ENCODE data around the gene FBXO34. TPM values are rescaled to one million over a fixed set of nuclear protein-coding genes. Genes with fewer than 3 reads are reported as not detected.

The FBXO34 gene
- total and polyA plus RNA-seq, 10 of the 15 experiments (the other 5 are each of a cell fraction or from before 2014, with no cell fraction given): 5.6 to 22.8 (median 17.6) TPM

DNA sequence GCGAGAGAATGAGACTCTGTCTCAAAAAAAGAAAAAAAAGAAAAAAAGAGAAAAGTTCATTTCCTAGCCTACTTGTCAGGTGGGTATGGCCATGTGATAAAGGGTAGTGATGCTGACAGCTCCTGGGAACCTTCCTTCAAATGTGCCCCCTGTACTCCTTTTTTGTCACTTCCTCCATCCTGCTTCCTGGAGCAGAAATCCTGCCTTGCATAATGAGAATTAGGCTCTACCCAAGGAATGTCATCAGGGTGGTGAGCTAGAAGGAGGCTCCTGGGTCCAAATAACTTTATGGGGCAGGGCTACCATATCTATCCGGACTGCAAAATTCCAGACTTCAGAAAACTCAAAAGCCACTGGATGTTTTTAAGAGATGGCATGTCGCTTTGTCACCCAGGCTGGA lies 27.8 kb upstream of the FBXO34 start (continued):
- TF ChIP-seq NR2C1 (IDR thresholded peaks at IDR 0.05) (no peak), NBN (IDR thresholded peaks at IDR 0.05) (no peak), MEF2A (IDR thresholded peaks at IDR 0.05; ENCODE audit: insufficient read depth, low read depth, low read length) (no peak), ZZZ3 (IDR thresholded peaks at IDR 0.05; ENCODE audit: control insufficient read depth, insufficient read length, low read depth) (no peak), ZNF207 (IDR thresholded peaks at IDR 0.05; ENCODE audit: borderline replicate concordance) (no peak)
- TF ChIP-seq, protein P1, sequence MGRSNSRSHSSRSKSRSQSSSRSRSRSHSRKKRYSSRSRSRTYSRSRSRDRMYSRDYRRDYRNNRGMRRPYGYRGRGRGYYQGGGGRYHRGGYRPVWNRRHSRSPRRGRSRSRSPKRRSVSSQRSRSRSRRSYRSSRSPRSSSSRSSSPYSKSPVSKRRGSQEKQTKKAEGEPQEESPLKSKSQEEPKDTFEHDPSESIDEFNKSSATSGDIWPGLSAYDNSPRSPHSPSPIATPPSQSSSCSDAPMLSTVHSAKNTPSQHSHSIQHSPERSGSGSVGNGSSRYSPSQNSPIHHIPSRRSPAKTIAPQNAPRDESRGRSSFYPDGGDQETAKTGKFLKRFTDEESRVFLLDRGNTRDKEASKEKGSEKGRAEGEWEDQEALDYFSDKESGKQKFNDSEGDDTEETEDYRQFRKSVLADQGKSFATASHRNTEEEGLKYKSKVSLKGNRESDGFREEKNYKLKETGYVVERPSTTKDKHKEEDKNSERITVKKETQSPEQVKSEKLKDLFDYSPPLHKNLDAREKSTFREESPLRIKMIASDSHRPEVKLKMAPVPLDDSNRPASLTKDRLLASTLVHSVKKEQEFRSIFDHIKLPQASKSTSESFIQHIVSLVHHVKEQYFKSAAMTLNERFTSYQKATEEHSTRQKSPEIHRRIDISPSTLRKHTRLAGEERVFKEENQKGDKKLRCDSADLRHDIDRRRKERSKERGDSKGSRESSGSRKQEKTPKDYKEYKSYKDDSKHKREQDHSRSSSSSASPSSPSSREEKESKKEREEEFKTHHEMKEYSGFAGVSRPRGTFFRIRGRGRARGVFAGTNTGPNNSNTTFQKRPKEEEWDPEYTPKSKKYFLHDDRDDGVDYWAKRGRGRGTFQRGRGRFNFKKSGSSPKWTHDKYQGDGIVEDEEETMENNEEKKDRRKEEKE (IDR thresholded peaks at IDR 0.05): no peak
- TF ChIP-seq, protein P2, sequence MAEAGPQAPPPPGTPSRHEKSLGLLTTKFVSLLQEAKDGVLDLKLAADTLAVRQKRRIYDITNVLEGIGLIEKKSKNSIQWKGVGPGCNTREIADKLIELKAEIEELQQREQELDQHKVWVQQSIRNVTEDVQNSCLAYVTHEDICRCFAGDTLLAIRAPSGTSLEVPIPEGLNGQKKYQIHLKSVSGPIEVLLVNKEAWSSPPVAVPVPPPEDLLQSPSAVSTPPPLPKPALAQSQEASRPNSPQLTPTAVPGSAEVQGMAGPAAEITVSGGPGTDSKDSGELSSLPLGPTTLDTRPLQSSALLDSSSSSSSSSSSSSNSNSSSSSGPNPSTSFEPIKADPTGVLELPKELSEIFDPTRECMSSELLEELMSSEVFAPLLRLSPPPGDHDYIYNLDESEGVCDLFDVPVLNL (IDR thresholded peaks at IDR 0.05; ENCODE audit: low read depth, low read length): no peak

DNA sequence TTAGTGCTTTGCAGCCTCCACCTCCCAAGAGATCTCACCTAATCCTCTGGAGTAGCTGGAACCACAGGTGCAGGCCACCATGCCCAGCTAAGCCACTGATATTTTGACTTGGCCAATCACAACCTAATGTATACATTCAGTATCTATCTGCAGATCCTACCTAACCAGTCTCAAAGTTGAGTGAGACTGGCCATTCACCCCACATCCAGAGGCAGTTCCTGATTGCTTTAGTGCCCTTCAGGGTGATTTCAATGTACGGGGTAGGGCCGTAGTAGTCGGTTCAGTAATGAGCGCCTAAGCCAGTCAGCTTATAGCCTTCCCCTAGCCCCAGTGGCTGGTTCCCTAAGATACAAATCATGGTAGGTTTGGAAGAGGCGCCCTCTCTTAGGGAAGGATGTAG lies 27.4 kb upstream of the FBXO34 start:
- Histone ChIP-seq H3K27me3 (replicated peaks in 1 of 2; ENCODE audit: control insufficient read depth in 2 of 2, insufficient read depth in 2 of 2, low read length in 1 of 2) (peaks cover 0 to 2% of the 10 kb centered on the region in 2 experiments; a peak in 1 of 4 replicates), H3K4me1 (ENCODE audit: control insufficient read depth, insufficient read depth, low read length) (no peaks in the 10 kb centered on the region), H3K79me2 (ENCODE audit: control insufficient read depth, insufficient read depth, low read length) (no peaks in the 10 kb centered on the region), H3K4me2 (ENCODE audit: control insufficient read depth, insufficient read depth) (no peak overlapping the region), H4K20me1 (ENCODE audit: control insufficient read depth, insufficient read depth) (no peaks in the 10 kb centered on the region), H3K9ac (ENCODE audit: control insufficient read depth, insufficient read depth, low read length) (no peak overlapping the region), H3K27ac (ENCODE audit: control insufficient read depth, insufficient read depth) (no peak overlapping the region), H2AFZ (ENCODE audit: control insufficient read depth, low read depth, low read length) (no peak overlapping the region), H3K9me3 (replicated peaks; ENCODE audit: control insufficient read depth, insufficient read depth, low read length) (no peaks in the 10 kb centered on the region), H3K36me3 (ENCODE audit: control insufficient read depth in 2 of 2, insufficient read depth in 2 of 2, low read length in 1 of 2) (no peaks in the 10 kb centered on the region), H3K4me3 (no peak overlapping the region)
- ChIA-PET CTCF (interaction anchor here (0.6 to 2.3 kb wide), 6 partner anchors 11 to 116 kb away, joined by 3 to 12 read pairs (median 4); no protein-coding TSS in a partner anchor), RAD21 (ENCODE audit: unreplicated experiment) (interaction anchor here (2.0 kb wide), 1 partner anchor 110 kb away, joined by 7 read pairs; no protein-coding TSS in a partner anchor), POLR2A (no interaction called here), SMC1A (ENCODE audit: uncharacterized antibody, unreplicated experiment) (interaction anchor here (2.6 kb wide), 1 partner anchor 111 kb away, joined by 7 read pairs; no protein-coding TSS in a partner anchor)
- 94% methylated on average over 5 of the region's 5 CpGs for WGBS (ENCODE audit: insufficient coverage, insufficient replicate concordance, low lambda C conversion rate, missing lambda C conversion rate)
- ATAC-seq: no peak
- no peak for DNase-seq (ENCODE audit: low read depth, low spot score)
- no TSS peak for BruUV-seq (replicated peaks)
- intact Hi-C loops (cut with micrococcal nuclease; ENCODE audit: unreplicated experiment) (no loop called here), in situ Hi-C loops (cut with MboI) (loop anchor here (10.0 kb wide), 1 partner anchor 1231 kb away; no protein-coding TSS in a partner anchor)
- FAIRE-seq: no peak
- TF ChIP-seq, protein P3, sequence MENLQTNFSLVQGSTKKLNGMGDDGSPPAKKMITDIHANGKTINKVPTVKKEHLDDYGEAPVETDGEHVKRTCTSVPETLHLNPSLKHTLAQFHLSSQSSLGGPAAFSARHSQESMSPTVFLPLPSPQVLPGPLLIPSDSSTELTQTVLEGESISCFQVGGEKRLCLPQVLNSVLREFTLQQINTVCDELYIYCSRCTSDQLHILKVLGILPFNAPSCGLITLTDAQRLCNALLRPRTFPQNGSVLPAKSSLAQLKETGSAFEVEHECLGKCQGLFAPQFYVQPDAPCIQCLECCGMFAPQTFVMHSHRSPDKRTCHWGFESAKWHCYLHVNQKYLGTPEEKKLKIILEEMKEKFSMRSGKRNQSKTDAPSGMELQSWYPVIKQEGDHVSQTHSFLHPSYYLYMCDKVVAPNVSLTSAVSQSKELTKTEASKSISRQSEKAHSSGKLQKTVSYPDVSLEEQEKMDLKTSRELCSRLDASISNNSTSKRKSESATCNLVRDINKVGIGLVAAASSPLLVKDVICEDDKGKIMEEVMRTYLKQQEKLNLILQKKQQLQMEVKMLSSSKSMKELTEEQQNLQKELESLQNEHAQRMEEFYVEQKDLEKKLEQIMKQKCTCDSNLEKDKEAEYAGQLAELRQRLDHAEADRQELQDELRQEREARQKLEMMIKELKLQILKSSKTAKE (IDR thresholded peaks at IDR 0.05; ENCODE audit: low read depth, poor library complexity, severe bottlenecking): no peak
- TF ChIP-seq, protein P4, sequence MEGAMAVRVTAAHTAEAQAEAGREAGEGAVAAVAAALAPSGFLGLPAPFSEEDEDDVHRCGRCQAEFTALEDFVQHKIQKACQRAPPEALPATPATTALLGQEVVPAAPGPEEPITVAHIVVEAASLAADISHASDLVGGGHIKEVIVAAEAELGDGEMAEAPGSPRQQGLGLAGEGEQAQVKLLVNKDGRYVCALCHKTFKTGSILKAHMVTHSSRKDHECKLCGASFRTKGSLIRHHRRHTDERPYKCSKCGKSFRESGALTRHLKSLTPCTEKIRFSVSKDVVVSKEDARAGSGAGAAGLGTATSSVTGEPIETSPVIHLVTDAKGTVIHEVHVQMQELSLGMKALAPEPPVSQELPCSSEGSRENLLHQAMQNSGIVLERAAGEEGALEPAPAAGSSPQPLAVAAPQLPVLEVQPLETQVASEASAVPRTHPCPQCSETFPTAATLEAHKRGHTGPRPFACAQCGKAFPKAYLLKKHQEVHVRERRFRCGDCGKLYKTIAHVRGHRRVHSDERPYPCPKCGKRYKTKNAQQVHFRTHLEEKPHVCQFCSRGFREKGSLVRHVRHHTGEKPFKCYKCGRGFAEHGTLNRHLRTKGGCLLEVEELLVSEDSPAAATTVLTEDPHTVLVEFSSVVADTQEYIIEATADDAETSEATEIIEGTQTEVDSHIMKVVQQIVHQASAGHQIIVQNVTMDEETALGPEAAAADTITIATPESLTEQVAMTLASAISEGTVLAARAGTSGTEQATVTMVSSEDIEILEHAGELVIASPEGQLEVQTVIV (IDR thresholded peaks at IDR 0.05; ENCODE audit: borderline replicate concordance, partially characterized antibody): no peak
- no peak for TF ChIP-seq MYB (IDR thresholded peaks at IDR 0.05; ENCODE audit: borderline replicate concordance, low read depth, low read length)
- TF ChIP-seq POLR2A (IDR thresholded peaks at IDR 0.05; ENCODE audit: low read depth, low read length): no peak
- TF ChIP-seq MXI1 (IDR thresholded peaks at IDR 0.05; ENCODE audit: low read depth, low read length): no peak
- TF ChIP-seq TCF12 (IDR thresholded peaks at IDR 0.05; ENCODE audit: low read depth, low read length): no peak
- TF ChIP-seq TCF7 (IDR thresholded peaks at IDR 0.05; ENCODE audit: borderline replicate concordance): no peak

All from GM12878 (cell line).